Measurements from ENCODE around the gene ALG3. TPM values are rescaled to one million over a fixed set of nuclear protein-coding genes. Genes with fewer than 3 reads are reported as not detected.

ALG3 gene
- total and polyA plus RNA-seq, 7 experiments from 2014 or later = 19.4 to 80.3 (median 44.6) TPM

GRCh38 chr3:184228376-184229137 lies 20.2 kb downstream of the ALG3 start:
- H3K4me1 ChIP-seq (ENCODE audit: control insufficient read depth in 2 of 2, insufficient read depth in 2 of 2, low read length in 2 of 2) = peaks cover 0 to 5% of the 10 kb centered on the region in 2 donors
- Mint-ChIP-seq H3K27me3 (peaks cover 46 to 65% (median 62%) of the 10 kb centered on the region in 5 donors), H3K4me3 (peak overlapping the region; percentile 41 to 82 (median 73)), H3K27ac (no peak overlapping the region), H3K4me1 (peaks cover 8 to 14% (median 10%) of the 10 kb centered on the region in 7 donors), H3K9me3 (no peaks in the 10 kb centered on the region), H3K36me3 (no peaks in the 10 kb centered on the region)
- H3K27ac ChIP-seq (ENCODE audit: low read depth, low read length) = no peak overlapping the region
- ChIA-PET POLR2A (no interaction called here), CTCF (interaction anchor here (0.6 to 3.5 kb wide), 6 partner anchors 9 to 30 kb away, joined by 3 to 40 read pairs (median 4); partner anchors contain the start of gene EEF1AKMT4)
- intact Hi-C loops (cut with micrococcal nuclease) = loop anchor here (1.0 to 5.0 kb wide), 4 partner anchors 34 to 93 kb away; partner anchors contain the start of genes ABCF3 (in 1 of the 2), CAMK2N2 (in 1 of the 2), EIF2B5 (in 1 of the 2) and PSMD2 (in 1 of the 2)
- H3K27me3 ChIP-seq (ENCODE audit: control insufficient read depth in 2 of 2, insufficient read depth in 2 of 2, low read length in 2 of 2) = peaks cover 4 to 17% of the 10 kb centered on the region in 2 donors
- no peak for ATAC-seq
- no peak for DNase-seq
- no peaks in the 10 kb centered on the region for H3K9me3 ChIP-seq (ENCODE audit: control insufficient read depth in 2 of 3, low read length in 3 of 3)
- no peaks in the 10 kb centered on the region for H3K36me3 ChIP-seq (ENCODE audit: control insufficient read depth in 2 of 3, insufficient read depth in 3 of 3, low read length in 3 of 3)
- no peak overlapping the region for H3K4me3 ChIP-seq (ENCODE audit: low read length)

GRCh38 chr3:184227481-184227935 lies 21.3 kb downstream of the ALG3 start:
- H3K4me1 Mint-ChIP-seq = peaks cover 8 to 14% (median 10%) of the 10 kb centered on the region in 7 donors
- peak overlapping the region in 2 of 10 donors; percentile 42 to 80 for H3K4me3 Mint-ChIP-seq
- no peak overlapping the region for H3K27ac Mint-ChIP-seq
- H3K9me3 Mint-ChIP-seq = no peaks in the 10 kb centered on the region
- Histone ChIP-seq H3K4me3 (ENCODE audit: low read length) (no peak overlapping the region), H3K4me1 (ENCODE audit: control insufficient read depth in 2 of 2, insufficient read depth in 2 of 2, low read length in 2 of 2) (peaks cover 0 to 5% of the 10 kb centered on the region in 2 donors), H3K27me3 (ENCODE audit: control insufficient read depth in 2 of 2, insufficient read depth in 2 of 2, low read length in 2 of 2) (peaks cover 4 to 17% of the 10 kb centered on the region in 2 donors), H3K27ac (ENCODE audit: low read depth, low read length) (no peak overlapping the region), H3K36me3 (ENCODE audit: control insufficient read depth in 2 of 3, insufficient read depth in 3 of 3, low read length in 3 of 3) (no peaks in the 10 kb centered on the region), H3K9me3 (ENCODE audit: control insufficient read depth in 2 of 3, low read length in 3 of 3) (no peaks in the 10 kb centered on the region)
- DNase-seq (peak; percentile 27 to 59 (median 47)), ATAC-seq (peak; percentile 48)
- peaks cover 40 to 63% (median 56%) of the 10 kb centered on the region in 5 donors for H3K27me3 Mint-ChIP-seq
- CTCF ChIA-PET = interaction anchor here (0.6 to 3.5 kb wide), 8 partner anchors 10 to 331 kb away, joined by 3 to 40 read pairs (median 4); partner anchors contain the start of gene EEF1AKMT4
- intact Hi-C loops (cut with micrococcal nuclease) = loop anchor here (1.0 to 5.0 kb wide), 5 partner anchors 23 to 317 kb away; partner anchors contain the start of genes ABCF3 (in 1 of the 2) and CAMK2N2 (in 1 of the 2)
- POLR2A ChIA-PET = interaction anchor here (1.7 kb wide), 1 partner anchor 12 kb away, joined by 3 read pairs; no protein-coding TSS in a partner anchor
- H3K36me3 Mint-ChIP-seq = no peaks in the 10 kb centered on the region

GRCh38 chr3:184223946-184224345 lies 24.8 kb downstream of the ALG3 start:
- H3K27ac Mint-ChIP-seq = no peak overlapping the region
- DNase-seq = no peak

GRCh38 chr3:184222521-184222920 lies 26.2 kb downstream of the ALG3 start:
- ATAC-seq (no peak), DNase-seq (no peak)
- intact Hi-C loops (cut with micrococcal nuclease) = no loop called here
- CTCF ChIA-PET = no interaction called here
- Mint-ChIP-seq H3K27me3 (peaks cover 15 to 45% (median 26%) of the 10 kb centered on the region in 5 donors), H3K27ac (no peak overlapping the region), H3K4me3 (no peak overlapping the region), H3K9me3 (no peaks in the 10 kb centered on the region), H3K36me3 (no peaks in the 10 kb centered on the region), H3K4me1 (no peaks in the 10 kb centered on the region)
- peaks cover 0 to 3% of the 10 kb centered on the region in 2 donors for H3K27me3 ChIP-seq (ENCODE audit: control insufficient read depth in 2 of 2, insufficient read depth in 2 of 2, low read length in 2 of 2)
- H3K4me3 ChIP-seq (ENCODE audit: low read length) = no peak overlapping the region
- no peaks in the 10 kb centered on the region for H3K36me3 ChIP-seq (ENCODE audit: control insufficient read depth in 2 of 3, insufficient read depth in 3 of 3, low read length in 3 of 3)
- POLR2A ChIA-PET = no interaction called here
- H3K9me3 ChIP-seq (ENCODE audit: control insufficient read depth in 2 of 3, low read length in 3 of 3) = no peaks in the 10 kb centered on the region
- H3K4me1 ChIP-seq (ENCODE audit: control insufficient read depth in 2 of 2, insufficient read depth in 2 of 2, low read length in 2 of 2) = no peaks in the 10 kb centered on the region
- no peak overlapping the region for H3K27ac ChIP-seq (ENCODE audit: low read depth, low read length)

More at GRCh38 chr3:184223946-184224345, 24.8 kb downstream of the ALG3 start:
- Histone ChIP-seq H3K4me3 (ENCODE audit: low read length) (no peak overlapping the region), H3K27me3 (ENCODE audit: control insufficient read depth in 2 of 2, insufficient read depth in 2 of 2, low read length in 2 of 2) (peaks cover 3 to 5% of the 10 kb centered on the region in 2 donors), H3K4me1 (ENCODE audit: control insufficient read depth in 2 of 2, insufficient read depth in 2 of 2, low read length in 2 of 2) (peaks cover 0 to 5% of the 10 kb centered on the region in 2 donors), H3K36me3 (ENCODE audit: control insufficient read depth in 2 of 3, insufficient read depth in 3 of 3, low read length in 3 of 3) (no peaks in the 10 kb centered on the region), H3K27ac (ENCODE audit: low read depth, low read length) (no peak overlapping the region), H3K9me3 (ENCODE audit: control insufficient read depth in 2 of 3, low read length in 3 of 3) (no peaks in the 10 kb centered on the region)
- ChIA-PET POLR2A (no interaction called here), CTCF (no interaction called here)
- Mint-ChIP-seq H3K9me3 (no peaks in the 10 kb centered on the region), H3K4me1 (peaks cover 0 to 6% (median 0%) of the 10 kb centered on the region in 7 donors), H3K4me3 (no peak overlapping the region), H3K36me3 (no peaks in the 10 kb centered on the region), H3K27me3 (peaks cover 26 to 53% (median 40%) of the 10 kb centered on the region in 5 donors)
- intact Hi-C loops (cut with micrococcal nuclease) = no loop called here
- ATAC-seq = no peak

GRCh38 chr3:184218814-184219213 lies 29.9 kb downstream of the ALG3 start:
- H3K27me3 ChIP-seq (ENCODE audit: control insufficient read depth in 2 of 2, insufficient read depth in 2 of 2, low read length in 2 of 2) = peaks cover 0 to 3% of the 10 kb centered on the region in 2 donors
- ChIA-PET CTCF (no interaction called here), POLR2A (no interaction called here)
- Mint-ChIP-seq H3K27me3 (peaks cover 6 to 23% (median 9%) of the 10 kb centered on the region in 5 donors), H3K27ac (no peak overlapping the region), H3K36me3 (no peaks in the 10 kb centered on the region), H3K9me3 (no peaks in the 10 kb centered on the region), H3K4me3 (no peak overlapping the region), H3K4me1 (no peaks in the 10 kb centered on the region)
- no peak overlapping the region for H3K27ac ChIP-seq (ENCODE audit: low read depth, low read length)
- intact Hi-C loops (cut with micrococcal nuclease) = no loop called here
- H3K9me3 ChIP-seq (ENCODE audit: control insufficient read depth in 2 of 3, low read length in 3 of 3) = no peaks in the 10 kb centered on the region
- ATAC-seq (no peak), DNase-seq (no peak)
- no peaks in the 10 kb centered on the region for H3K4me1 ChIP-seq (ENCODE audit: control insufficient read depth in 2 of 2, insufficient read depth in 2 of 2, low read length in 2 of 2)
- H3K4me3 ChIP-seq (ENCODE audit: low read length) = no peak overlapping the region
- H3K36me3 ChIP-seq (ENCODE audit: control insufficient read depth in 2 of 3, insufficient read depth in 3 of 3, low read length in 3 of 3) = no peaks in the 10 kb centered on the region

- H3K27ac Mint-ChIP-seq = no peak overlapping the region
- Histone ChIP-seq H3K9me3 (ENCODE audit: control insufficient read depth in 2 of 3, low read length in 3 of 3) (no peaks in the 10 kb centered on the region), H3K4me1 (ENCODE audit: control insufficient read depth in 2 of 2, insufficient read depth in 2 of 2, low read length in 2 of 2) (no peaks in the 10 kb centered on the region), H3K4me3 (ENCODE audit: low read length) (no peak overlapping the region), H3K27me3 (ENCODE audit: control insufficient read depth in 2 of 2, insufficient read depth in 2 of 2, low read length in 2 of 2) (no peaks in the 10 kb centered on the region), H3K27ac (ENCODE audit: low read depth, low read length) (no peak overlapping the region), H3K36me3 (ENCODE audit: control insufficient read depth in 2 of 3, insufficient read depth in 3 of 3, low read length in 3 of 3) (no peaks in the 10 kb centered on the region)
- DNase-seq = no peak
- ChIA-PET POLR2A (no interaction called here), CTCF (no interaction called here)
- ATAC-seq = no peak
- no peaks in the 10 kb centered on the region for H3K36me3 Mint-ChIP-seq
- H3K4me1 Mint-ChIP-seq = no peaks in the 10 kb centered on the region
- no peaks in the 10 kb centered on the region for H3K9me3 Mint-ChIP-seq
- intact Hi-C loops (cut with micrococcal nuclease) = no loop called here
- peak overlapping the region in 1 of 10 donors; percentile 23 for H3K4me3 Mint-ChIP-seq
- peaks cover 6 to 15% (median 12%) of the 10 kb centered on the region in 5 donors for H3K27me3 Mint-ChIP-seq
These were observed 37.0 kb downstream of the ALG3 start for GRCh38 chr3:184211718-184212117.

Data from naive thymus-derived CD4-positive, alpha-beta T cell (primary cell).